DMS53 treated with DMSO at 0.1 percent for 48 hours (cell line): ENCODE data around the gene TMUB2.

Experiments used
- DNase-seq: peaks from one replicate; lab custom pipeline; 2025; ENCODE audit not compliant: unreplicated experiment; lab: John Stamatoyannopoulos, UW

TMUB2 gene

GRCh38 chr17:44202756-44203155 is 16.0 kb downstream of the TMUB2 start:
- DNase-seq, result no peak

- DNase-seq, result peak; percentile 16
These were observed 17.1 kb downstream of the TMUB2 start for GRCh38 chr17:44203731-44204440.

- no peak for DNase-seq
These were observed 17.7 kb downstream of the TMUB2 start for GRCh38 chr17:44204441-44204882.

- DNase-seq, result no peak
These were observed 19.4 kb downstream of the TMUB2 start for GRCh38 chr17:44205962-44206824.

- no peak for DNase-seq
These were observed 20.0 kb downstream of the TMUB2 start for GRCh38 chr17:44206825-44207155.

GRCh38 chr17:44207319-44207718 is 20.5 kb downstream of the TMUB2 start:
- DNase-seq, result no peak

- DNase-seq, result no peak
These were observed 21.0 kb downstream of the TMUB2 start for GRCh38 chr17:44207743-44208142.

GRCh38 chr17:44209786-44210341 is 23.1 kb downstream of the TMUB2 start:
- DNase-seq, result no peak

- DNase-seq, result peak; percentile 90
These were observed 23.8 kb downstream of the TMUB2 start for GRCh38 chr17:44210342-44211192.

GRCh38 chr17:44211281-44212265 is 24.8 kb downstream of the TMUB2 start:
- DNase-seq, result no peak

GRCh38 chr17:44212507-44213402 is 26.0 kb downstream of the TMUB2 start:
- no peak for DNase-seq

GRCh38 chr17:44213403-44214229 is 26.8 kb downstream of the TMUB2 start:
- DNase-seq, result no peak

- DNase-seq, result no peak
These were observed 27.4 kb downstream of the TMUB2 start for GRCh38 chr17:44214230-44214494.

- no peak for DNase-seq
These were observed 28.1 kb downstream of the TMUB2 start for GRCh38 chr17:44214896-44215295.

GRCh38 chr17:44216173-44216572 is 29.4 kb downstream of the TMUB2 start:
- DNase-seq, result no peak

GRCh38 chr17:44216694-44217093 is 29.9 kb downstream of the TMUB2 start:
- DNase-seq, result no peak

- no peak for DNase-seq
These were observed 31.1 kb downstream of the TMUB2 start for GRCh38 chr17:44217738-44218343.
